ENCODE results near the gene CD9.

Gene CD9

DNA sequence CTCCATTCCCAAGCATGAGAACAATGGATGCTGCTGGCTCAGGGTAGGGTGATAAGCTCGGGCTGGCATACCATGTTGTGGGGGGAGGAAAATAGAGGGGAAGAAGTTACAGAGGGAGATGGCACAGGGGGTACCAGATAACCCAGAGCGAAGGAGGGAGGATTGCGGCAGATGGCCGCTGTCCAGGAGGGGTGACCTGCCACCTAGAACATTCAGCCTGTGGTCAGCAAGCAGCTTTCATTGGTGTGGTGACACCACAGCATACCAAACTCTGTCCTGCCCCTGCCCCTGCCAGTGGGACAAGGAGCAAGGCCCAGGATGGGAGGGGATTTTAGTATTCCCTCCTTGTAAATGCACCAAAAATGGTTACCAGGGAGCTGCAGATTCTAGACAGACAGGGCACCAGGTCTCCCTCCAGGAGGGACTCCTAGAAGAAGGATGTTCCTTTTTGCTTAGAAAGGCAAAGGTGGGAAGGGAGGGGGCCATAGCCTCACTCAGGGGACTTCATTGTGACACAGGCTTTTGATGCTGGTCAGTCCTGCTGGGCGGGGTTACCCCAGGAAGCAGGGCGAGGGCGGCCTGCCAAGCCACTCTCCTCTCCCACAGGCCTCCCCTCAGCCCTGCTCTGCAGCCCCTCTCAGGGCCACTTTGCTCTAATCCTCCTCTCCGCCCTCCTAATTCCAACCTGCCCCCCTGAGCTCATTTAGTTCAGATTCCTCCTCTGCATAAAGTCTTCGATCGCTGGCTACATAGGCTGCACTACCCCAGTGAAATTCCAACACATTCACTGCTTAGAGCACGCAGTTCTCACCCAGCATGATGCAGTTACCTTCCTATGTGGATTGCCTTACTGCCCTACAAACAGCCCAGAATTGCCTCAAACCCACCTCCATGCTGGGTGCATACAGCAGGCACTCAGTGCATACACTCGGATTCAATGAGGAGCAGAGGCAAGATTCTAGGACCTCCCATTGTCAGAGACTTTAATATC is 74.3 kb downstream of the CD9 start:
- no peak for DNase-seq (ENCODE audit: low spot score)

DNA sequence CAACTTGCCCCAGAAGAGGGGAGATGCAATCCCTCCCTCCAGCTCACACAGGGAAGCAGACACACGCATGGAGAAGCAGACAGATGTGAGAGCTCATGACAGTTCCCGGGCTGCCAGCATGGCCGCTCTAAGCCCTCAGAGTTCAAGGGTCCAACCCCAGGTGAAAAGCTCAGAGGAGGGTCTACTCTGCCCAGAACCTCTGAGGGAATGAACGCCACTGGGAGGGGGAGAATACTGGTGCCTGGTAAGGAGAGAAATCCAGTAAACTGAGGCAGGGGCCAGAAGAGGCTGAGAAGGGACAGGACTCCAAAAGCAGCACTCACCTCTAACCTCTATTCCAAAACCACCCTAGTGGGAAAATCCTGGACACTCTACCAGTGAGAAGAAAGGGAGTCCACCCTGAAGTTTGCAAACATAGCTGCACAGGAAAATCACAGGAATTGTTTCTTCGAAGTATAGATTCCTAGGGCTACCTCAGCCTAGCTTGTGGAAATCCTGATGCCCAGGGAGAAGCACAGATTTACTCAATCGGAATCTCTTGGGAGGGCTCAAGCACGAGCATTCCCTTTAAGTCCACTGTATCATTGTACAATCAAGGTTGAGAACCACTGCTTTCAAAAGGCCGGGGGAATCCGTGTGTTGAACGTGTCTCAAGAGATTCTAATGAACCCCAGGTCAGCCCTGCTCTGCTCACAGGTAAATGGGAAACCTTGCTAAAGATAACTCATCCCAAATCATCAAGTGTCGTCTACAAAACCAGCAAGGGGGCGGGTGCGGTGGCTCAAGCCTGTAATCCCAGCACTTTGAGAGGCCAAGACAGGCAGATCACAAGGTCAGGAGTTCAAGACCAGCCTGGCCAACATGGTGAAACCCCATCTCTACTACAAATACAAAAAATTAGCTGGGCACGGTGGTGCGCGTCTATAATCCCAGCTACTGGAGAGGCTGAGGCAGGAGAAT is 76.0 kb downstream of the CD9 start:
- no peak for DNase-seq (ENCODE audit: low spot score)

DNA sequence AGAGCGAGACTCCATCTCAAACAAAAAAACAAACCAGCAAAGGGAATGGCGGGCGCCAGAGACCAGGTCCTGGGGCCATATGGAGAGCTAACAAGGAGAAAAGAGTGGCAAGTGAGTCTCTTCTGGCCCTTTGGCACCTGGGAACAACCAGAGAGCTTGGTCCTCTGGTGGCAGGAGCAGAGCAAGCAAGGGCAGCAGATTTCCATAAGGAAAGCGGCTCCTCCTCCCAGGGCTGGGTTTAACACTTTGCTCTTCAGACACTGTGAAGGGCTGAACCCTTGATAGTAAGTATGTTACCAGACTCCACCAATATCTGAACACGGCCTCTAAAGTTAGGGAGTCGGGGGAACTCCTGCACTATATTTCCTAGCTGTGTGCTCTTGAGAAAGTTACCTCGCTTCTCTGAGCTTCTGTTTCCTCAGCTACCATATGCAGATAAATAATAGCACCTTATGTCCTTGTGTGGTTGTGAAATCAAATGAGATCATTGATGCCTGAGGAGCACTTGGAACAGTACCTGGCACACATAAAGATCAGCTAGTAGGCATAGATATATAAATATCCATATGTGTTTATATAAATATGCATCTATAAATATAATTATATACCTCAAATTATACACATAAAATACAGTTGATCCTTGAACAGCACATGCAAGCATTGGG is 76.9 kb downstream of the CD9 start:
- no peak for DNase-seq (ENCODE audit: low spot score)

DNA sequence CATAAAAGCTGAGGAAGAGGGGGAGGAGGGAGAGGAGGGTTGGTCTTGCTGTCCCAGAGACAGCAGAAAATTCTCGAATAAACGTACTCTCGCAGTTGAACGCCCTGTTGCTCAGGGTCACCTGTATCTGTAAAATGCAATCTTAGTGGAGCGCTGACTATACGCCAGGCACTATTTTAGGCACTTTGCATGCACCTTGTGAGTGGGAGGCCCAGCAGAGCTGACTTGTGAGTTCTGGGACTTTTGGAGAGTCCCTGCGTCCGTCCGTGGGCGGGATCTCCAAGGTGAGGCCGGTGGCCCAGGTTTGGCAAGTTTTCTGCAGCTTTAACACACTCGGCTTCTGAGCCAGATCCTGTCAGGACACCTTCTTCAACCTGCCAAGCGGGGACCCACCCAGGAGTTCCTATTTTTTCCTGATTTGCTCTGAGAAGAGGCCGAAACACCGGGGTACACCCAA is 77.8 kb downstream of the CD9 start:
- DNase-seq (ENCODE audit: low spot score): no peak

DNA sequence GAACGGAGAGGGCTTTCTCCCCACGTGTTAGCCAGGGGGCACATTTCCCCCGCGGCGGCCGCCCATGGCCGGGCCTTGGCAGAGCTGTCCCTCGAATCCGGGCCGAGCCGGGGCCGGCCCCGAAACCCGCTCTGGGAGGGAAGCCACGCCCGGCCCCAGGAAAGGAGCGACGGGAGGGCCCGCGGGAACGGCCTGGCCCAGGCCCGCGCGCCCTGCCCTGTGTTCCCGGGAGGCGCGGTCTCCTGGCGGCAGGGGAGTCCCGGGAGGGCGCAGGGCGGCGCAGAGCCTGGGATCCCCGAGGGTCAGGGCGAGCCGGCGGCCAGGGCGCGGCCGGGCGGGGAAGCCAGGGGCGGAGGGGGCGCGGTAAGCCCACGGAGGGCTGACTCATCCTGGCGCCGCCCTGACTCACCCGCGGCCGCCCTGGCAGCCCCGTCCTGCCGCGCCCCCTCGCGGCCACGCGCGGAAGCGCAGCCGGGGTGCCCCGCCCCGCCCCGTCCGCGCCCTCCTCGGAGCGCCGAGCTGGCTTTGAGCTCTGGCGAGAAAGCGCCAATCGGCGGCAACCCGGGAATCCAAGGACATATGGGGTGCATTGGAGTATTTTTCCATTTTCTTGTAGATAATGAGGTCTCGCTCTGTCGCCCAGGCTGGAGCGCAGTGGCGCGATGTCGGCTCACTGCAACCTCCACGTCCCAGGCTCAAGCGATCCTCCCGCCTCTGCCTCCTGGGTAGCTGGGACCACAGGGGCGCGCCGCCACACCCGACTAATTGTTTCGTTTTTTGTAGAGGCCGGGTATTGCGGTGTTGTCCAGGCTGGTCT is 78.4 kb downstream of the CD9 start:
- peak; percentile 60 for DNase-seq (ENCODE audit: low spot score)

GRCh38 chr12:6279256-6279628 is 79.0 kb downstream of the CD9 start:
- no peak for DNase-seq (ENCODE audit: low spot score)

DNA sequence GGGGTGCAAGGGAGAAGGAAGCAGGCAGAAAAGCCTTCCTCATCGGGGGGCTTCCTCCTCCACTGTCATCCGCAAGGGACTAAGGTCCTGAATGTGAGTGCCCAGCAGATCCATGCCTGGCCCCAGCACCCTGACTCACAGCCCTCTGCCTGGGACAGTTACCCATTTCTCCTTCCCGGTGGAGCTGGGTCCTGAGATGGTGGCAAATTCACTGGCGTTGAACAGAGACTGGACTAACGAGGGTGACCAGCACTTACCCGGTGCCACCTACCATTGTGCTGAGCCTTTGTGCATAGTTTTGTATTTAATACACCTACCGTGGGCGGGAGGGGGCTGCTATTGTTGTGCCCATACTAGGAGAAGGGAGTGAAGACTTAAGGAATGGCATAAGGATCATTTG is 79.4 kb downstream of the CD9 start:
- DNase-seq (ENCODE audit: low spot score): no peak

DNA sequence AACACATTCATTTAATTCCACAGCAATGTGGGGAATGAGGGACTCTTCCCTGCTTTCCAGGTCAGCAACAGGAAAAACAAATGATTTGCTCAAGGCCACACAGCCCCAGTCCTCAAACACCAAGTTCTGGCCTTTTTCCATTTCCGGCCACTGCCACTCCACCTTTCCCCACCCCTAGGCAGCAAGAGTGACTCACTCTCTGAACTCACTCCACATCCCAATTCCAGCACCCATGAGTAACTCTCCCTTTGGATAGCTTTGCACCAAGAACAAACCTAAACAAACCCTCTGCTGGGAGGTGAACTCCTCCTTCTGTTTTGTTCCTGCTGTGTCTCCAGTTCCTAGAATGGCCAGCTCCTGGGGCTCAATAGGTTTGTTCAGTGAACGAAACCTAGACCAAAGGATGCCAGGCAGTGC is 79.9 kb downstream of the CD9 start:
- DNase-seq (ENCODE audit: low spot score): no peak

DNA sequence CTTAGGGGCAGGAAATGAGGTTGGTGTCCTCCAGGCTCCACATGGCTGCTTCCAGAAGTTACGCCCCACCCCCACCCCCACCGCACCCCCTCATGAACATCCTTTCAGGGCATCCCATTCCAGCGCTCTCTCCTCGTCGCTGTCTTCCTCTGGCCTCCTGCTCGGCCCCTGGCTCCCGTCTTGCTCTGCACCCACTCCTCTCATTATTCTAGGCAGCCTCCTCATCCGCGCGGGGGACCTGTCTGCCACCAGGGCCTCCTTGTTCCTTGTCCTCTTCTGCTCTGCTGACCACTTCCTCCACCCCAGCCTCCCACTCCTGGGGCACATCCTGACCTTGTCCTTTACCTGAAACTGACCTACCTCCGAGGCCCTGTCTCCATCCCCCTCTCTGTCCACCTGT is 80.5 kb downstream of the CD9 start:
- no peak for DNase-seq (ENCODE audit: low spot score)

GRCh38 chr12:6281081-6281809 is 81.0 kb downstream of the CD9 start:
- DNase-seq (ENCODE audit: low spot score): no peak

DNA sequence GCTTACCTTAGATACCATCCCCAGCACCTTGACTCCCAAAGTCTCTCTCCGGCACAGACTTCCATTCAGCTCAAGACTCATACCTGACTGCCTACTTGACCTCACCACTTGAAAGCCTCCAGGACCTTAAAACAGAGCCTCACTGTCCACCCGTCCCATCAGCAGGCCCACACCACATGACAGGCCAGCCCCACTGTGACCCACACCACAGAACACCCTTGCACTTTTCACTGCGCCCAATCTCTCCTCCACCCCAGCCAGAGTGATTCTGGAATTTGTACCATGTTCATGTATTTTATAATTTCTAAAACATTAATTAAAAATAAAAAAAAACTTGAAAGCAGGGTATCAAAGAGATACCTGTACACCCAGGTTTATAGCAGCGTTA is 82.2 kb downstream of the CD9 start:
- no peak for DNase-seq (ENCODE audit: low spot score)

DNA sequence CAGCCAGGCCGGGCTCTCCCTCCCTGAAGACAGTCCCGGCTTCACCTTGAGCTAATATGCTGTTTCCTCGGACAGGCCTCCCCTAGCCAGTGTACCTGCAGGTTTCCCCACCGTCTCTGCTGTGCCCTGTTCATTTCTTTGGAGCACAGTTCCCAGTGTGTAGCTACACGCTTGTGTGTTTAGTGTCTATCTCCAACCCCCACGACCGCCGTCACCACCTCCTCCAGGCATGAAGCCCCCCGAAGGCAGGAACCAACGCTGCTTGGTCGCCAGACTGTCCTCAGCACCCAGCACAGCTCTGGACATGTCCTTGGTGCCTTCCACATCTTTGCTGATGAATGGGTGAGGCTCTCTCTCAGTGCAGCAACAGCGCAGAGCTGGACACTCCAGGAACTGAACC is 84.1 kb downstream of the CD9 start:
- DNase-seq (ENCODE audit: low spot score): peak; percentile 22

DNA sequence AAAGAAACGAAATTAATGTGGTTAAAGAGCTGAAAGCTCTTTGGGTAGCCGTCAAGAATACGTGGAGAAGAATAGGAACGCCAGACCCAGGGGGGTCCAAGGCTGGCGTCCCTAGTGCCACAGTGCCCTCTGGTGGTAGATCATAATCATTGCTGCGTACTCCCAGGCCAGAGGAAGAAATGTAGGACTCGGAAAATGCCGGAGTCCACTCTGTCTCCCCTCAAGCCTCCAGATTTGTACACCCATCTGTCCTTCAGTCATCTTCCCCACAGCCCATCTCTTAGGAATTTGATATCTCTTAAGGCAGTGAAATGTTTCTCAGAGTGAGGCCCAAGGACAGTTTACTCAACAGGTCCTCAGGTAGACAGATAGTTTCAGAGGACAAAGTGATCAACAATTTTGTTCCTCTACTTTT is 84.9 kb downstream of the CD9 start:
- DNase-seq (ENCODE audit: low spot score): peak; percentile 84

DNA sequence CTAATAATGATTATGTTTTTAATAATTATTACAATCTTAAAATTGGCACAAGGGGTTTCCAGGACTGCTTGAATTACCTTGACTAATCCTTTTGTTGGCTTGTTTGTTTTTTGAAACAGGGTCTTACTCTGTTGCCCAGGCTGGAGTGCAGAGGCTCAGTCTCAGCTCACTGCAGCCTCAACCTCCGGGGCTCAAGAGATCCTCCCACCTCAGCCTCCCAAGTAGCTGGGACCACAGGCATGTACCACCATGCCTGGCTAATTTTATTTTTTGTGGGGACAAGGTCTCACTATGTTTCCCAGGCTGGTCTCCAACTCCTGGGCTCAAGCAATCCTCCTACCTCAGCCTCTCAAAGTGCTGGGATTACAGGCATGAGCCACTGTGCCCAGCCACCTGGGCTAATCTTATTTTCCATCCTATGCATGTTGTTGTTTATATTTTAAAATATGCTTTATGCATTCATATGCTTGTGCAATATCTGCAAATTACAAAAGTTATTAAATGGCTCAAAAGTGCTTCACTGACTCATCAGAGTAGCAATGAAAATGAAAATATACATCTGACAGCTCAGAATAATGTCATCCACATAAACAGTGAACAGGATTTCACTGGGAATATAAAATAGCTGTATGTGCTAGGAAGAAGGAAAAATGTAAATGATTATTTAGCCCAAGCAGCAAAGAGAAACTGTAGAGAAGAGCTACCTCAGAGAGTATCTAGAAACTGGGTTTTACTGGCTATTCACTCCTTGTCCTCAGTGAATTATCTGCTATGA is 85.5 kb downstream of the CD9 start:
- no peak for DNase-seq (ENCODE audit: low spot score)

Small RNA genes within 50 kb of the gene (small RNA-seq; reads per million reads assigned to genes)
- 0 reads per million in 2 experiments for gene ATP5MFP5
- 0 reads per million in 2 experiments for gene RF00019
